AG09319 (cell line): Measurements from ENCODE around the gene MRPS26.

Source experiments
- DNase-seq: peaks from one replicate; pipeline ENCODE4 v3.0.0-alpha.2; 2010; ENCODE audit warnings: low read depth; ENCODE audit errors: extremely low read depth
- TF ChIP-seq, protein P1 (sequence below): IDR thresholded peaks from 2 replicates; pipeline ENCODE4 v1.5.1; 2011; ENCODE audit warnings: low read depth, mild to moderate bottlenecking, inconsistent platforms, low read length, moderate library complexity

MRPS26 gene

DNA sequence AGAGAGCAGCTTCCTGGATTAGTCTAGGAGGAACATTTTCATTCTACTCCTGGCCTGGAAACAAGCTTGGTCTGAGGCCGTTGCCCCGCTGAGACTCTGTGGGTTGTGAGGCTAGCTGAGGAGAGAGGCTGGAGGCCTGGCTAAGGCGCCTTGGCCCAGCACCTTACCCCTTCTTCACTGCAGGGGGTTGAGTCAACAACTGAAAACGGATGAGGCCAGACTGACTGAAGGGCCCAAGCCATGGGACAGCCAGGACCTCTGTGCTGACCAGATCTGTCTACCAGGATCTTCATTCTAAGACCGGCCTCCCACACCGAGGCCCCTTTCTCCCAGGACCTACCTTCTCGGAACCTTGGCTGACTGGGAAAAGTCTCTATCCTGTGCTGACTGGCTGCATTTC lies 42.2 kb downstream of the MRPS26 start:
- DNase-seq: no peak
- TF ChIP-seq, protein P1, sequence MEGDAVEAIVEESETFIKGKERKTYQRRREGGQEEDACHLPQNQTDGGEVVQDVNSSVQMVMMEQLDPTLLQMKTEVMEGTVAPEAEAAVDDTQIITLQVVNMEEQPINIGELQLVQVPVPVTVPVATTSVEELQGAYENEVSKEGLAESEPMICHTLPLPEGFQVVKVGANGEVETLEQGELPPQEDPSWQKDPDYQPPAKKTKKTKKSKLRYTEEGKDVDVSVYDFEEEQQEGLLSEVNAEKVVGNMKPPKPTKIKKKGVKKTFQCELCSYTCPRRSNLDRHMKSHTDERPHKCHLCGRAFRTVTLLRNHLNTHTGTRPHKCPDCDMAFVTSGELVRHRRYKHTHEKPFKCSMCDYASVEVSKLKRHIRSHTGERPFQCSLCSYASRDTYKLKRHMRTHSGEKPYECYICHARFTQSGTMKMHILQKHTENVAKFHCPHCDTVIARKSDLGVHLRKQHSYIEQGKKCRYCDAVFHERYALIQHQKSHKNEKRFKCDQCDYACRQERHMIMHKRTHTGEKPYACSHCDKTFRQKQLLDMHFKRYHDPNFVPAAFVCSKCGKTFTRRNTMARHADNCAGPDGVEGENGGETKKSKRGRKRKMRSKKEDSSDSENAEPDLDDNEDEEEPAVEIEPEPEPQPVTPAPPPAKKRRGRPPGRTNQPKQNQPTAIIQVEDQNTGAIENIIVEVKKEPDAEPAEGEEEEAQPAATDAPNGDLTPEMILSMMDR: no peak

DNA sequence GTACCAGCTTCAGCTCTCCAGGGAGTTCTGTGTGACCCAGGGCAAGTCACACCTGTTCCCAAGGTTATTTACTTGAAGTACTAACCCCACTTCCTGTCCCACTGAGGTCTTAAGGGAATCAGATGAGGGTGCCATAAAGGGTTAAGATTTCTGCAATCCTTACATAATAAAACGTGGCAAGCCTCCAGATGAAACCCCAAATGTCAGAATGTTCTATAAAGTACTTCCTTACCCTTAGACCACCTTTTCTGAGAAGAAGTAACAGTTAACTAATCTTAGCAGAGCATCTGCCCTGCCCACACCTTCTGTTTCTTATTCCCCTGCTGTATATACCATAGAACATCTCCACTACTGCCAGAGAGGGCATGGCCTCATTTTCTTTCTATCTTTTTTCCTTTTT lies 44.7 kb downstream of the MRPS26 start:
- TF ChIP-seq, protein P1: no peak
- no peak for DNase-seq

DNA sequence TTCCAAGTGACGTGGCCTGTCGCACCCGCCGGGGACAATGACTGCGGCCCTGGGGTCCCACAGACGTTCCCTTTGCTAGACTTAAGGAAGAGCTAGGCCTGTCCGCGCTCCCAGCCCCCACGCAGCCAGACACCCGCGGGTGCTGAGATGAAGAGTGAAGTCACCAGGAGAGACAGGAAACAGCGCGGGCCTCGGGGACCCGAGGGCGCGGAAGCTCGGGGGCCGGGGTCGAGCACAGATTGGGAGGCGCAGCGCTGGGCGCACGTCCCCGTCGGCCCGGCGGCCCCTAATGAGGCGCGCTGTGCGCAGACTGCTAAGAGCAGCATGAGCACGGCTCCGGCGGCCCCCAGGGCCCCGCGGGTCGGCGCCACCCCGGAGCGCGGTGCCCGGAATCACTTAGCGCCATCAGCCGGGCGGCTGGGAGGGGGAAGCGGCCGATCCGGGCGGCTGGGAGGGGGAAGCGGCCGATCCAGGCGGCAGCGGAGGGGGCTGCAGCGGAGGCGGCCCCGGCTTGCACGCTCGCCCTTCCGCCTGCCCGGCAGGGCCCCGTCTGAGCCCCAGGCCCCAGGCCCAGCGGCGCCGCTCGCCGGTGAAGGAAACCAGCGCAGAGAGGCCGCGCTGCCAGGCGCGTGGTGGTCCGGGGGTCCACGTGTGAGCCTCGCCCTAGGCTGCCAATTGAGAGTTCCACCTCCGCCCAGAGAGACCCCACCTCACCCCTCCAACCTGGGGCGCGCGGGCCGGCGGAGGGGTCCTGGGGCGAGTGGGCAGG lies 46.9 kb downstream of the MRPS26 start:
- TF ChIP-seq, protein P1: no peak
- DNase-seq: no peak

DNA sequence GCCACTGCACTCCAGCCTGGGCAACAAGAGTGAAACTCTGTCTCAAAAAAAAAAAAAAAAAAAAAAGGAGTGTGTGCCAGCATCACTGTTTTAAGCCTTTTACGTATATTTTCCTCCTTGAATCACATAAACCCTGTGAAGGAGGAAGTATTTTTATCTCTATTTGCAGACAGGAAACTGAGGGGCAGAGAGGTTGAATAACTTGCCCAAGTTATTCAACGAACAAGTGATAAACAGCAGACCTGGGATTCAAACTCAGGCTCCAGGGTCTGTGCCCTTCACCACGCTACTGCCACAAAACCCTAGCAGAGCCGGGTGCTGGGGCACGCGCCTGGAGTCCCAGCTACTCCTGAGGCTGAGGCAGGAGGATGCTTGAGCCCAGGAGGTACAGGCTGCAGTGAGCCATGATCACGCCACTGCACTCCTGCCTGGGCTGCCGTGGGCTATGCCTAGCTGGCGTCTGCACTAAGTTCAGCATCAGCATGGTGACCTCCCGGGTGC lies 48.1 kb downstream of the MRPS26 start:
- DNase-seq: no peak
- TF ChIP-seq, protein P1: no peak

DNA sequence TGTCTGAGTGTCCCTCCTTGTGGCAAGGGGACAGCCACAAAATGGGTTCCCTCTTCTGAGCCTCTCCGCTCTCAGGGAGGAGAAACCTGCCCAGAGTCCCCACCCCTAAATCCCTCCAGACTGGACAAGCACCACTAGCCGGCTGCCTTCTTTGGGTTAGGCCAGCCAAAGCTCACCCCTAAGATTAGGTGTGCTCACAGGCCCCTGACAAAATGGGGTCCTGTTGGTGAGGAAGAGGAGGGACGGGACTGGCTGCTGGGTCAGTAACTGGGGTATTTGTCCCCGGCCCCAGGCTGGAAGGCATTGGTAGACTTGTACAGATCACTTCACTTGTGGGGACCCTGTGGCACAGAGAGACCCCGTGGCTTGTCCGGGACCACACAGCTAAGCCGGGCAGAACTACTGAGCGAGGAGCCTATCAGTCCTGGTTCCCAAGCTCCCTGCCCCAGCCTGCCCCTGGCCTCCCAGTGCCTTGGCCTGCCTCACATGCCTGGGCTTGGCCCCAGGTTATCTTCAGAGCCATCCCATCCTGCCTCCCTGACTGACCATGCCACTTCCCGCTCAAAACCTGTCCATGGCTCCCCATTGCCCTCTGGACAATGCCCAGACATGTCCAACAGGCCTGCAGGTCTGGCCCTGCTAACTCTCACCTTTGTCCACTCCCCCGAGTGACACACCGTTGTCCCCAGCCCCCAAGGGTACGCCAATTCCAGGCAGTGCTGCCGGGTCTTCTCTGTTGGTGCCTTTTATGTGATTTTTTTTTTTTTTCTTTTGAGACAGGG lies 49.2 kb downstream of the MRPS26 start:
- TF ChIP-seq, protein P1: no peak
- DNase-seq: no peak
